NCI-H510A treated with DMSO at 0.1 percent for 48 hours (cell line): Measurements from ENCODE around the gene ARHGAP28.

Experiments
- DNase-seq: peaks from one replicate; lab custom pipeline; 2025; lab: John Stamatoyannopoulos, UW

Gene ARHGAP28

GRCh38 chr18:6729247-6730091 is at the start of gene ARHGAP28:
ARHGAP28 (plus strand) TSS chr18:6729716; CDS start chr18:6729822, 106 bp downstream.
- DNase-seq: peak; percentile 98

DNA sequence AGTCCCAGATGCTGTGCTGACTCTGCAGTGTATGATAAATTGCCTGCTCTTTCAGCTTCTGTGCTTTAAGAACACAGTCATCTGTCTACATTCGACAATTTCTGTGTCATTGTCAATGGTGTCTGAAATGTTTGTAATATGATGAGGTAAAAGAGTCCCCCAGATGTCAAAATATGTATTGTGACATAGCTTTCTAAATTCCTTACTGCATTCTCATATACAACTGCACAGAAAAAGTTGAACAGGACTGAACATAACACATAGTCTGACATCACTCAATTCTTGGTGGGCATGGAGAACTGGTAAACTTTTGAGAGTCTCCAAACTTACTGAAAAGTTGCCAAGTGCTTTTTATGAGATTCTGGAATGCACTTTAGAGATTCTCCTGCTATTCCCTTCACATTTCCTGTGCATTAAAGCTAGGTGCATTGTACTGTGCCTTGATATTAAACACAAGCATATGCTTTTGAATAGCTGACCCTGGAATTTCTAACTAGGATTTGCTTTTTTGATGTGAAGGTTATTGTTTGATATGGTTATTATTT is 48.1 kb upstream of the ARHGAP28 start:
- no peak for DNase-seq

DNA sequence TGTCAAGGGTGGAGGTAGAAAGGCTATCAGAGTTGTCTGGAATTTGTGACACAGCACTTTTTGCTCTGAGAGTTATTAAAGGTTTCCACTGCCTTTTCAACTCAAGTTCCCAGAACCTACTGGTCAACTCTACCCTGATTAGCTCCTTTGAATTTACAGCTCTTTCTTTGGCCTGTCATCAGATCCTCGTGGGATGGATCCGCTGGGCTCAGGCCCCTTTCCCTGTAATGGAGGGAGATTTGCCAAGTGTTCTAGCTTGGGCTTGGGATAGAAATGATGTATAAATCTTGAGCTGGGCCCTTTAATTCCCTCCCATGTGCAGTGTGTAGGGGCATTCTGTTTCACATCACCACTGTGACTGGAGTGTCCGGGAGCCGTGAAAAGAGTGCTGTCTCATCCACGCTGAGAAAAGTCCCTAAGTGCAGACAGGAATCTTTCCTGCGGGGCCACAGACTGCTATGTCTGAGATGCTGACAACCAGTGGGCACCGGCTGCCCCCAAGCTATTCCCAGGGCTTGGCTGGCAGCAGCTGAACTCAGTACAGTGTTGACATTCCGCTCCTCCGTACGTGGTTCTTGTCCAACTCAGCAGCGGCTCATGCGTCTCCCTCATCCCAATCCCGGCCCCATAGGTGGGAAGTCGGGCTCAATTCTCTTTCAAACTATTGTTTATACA is 46.9 kb upstream of the ARHGAP28 start:
- no peak for DNase-seq

DNA sequence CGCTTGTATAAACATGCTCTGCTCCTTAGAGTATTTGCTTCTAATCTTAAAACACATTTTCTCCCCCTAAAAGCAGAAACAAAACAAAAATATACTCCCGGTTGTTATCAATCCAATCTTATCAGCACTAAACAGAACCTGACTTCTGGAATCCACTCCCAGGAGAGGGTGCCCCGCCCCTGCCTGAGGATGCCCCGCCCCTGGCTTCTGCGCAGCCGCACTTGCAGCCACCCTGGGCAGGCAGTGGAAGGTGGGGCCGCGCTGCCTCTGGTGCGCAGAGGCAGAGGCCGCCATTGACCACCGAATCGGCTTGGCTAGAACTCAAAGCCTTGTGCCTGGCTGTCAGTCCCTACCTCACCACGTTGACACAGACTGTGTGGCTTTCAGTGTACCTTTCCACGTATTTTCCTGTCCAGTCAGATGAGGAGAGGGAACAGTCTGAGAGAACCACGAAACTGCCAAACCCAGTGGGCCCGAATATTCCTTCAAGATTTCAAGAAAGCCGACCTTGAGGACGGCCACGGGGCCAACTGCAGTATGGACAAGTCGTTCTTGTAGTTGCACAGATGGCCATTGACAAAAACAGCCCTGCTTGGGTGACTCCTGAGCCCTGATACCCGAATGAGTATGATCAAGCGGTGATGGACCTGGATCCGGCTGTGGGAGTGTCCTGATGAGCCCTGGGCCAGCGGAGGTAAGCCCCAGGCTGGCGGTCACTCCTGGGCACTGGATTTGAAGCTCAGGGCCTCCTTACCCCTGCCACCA is 46.2 kb upstream of the ARHGAP28 start:
- DNase-seq: no peak

GRCh38 chr18:6687676-6688075 is 41.8 kb upstream of the ARHGAP28 start:
- DNase-seq: no peak

DNA sequence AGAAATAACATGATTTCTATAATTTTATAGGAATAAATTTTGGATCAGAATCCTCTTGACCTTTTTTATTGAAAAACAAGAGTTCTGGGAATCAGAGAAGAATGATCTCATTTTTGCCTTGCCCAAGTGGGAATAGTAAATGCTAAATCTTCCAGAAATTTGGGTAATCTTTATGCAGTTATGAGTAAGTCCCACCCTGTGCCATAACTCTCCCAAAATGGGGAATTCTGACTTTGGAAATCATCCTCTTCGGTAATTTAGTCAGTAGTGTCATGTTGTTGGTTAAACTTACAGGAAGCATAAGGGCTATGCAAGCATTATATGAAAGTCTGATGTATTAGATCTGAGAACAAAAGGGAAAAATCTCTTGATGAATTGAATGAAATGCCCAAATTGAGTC is 20.6 kb upstream of the ARHGAP28 start:
- DNase-seq: no peak

GRCh38 chr18:6711467-6711866 is 18.0 kb upstream of the ARHGAP28 start:
- DNase-seq: no peak

GRCh38 chr18:6712401-6712800 is 17.1 kb upstream of the ARHGAP28 start:
- no peak for DNase-seq

DNA sequence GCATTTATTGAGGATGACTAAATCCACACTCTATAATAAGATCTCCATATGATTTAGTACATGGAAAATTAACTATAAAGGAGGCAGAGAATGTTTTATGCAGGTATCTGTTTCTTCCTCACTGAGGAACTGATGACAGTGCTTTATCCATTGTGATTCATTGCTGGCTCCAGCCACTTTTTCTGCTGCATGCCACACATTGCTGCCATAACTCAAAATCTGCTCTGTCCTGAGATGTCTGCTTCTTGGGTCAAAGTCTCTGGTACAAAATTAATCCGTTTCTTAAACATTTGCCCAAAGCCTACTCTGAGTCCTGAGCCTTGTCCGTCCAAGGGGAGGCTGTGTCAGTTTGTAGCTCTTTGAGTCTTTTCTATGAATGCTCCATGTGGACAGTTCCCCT is 15.5 kb upstream of the ARHGAP28 start:
- DNase-seq: no peak

- no peak for DNase-seq
Measured at GRCh38 chr18:6718267-6718666, 11.2 kb upstream of the ARHGAP28 start.

DNA sequence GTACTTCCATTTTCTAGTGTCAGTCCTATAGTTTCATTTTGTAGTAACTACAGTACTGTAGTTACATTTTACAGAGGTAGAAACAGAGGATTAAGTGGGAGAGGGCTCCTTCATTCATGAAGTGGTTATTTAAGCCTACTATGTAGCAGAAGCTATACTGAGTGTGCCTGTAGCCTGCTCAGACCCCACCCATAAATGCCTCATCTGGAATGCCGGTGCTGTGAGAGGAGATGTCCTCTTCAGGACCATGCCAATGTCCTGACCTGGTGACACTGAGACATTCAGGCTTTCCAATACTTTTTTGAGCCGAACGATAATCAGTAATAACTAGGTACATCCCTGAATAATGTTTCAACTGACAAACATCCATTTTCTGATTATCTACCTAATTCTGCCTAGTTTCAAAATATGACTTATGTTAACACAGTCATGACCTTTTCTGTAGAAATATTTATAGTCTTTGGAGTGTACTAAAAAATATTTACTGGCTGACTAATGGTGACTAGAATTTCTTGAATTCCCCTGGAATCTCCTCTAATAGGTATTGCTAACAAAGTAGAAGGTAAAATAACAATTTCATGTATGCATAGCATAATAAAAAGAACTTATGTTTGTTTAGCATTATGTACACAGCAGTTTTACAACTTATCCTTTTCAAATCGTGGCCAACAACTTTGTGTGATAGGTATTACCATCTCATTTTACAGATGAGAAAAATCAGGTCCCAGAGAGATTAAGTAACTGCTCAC is 10.2 kb upstream of the ARHGAP28 start:
- DNase-seq: no peak

- no peak for DNase-seq
Measured at GRCh38 chr18:6719910-6720683, 9.4 kb upstream of the ARHGAP28 start.

- DNase-seq: no peak
Measured at GRCh38 chr18:6721755-6722154, 7.8 kb upstream of the ARHGAP28 start.

DNA sequence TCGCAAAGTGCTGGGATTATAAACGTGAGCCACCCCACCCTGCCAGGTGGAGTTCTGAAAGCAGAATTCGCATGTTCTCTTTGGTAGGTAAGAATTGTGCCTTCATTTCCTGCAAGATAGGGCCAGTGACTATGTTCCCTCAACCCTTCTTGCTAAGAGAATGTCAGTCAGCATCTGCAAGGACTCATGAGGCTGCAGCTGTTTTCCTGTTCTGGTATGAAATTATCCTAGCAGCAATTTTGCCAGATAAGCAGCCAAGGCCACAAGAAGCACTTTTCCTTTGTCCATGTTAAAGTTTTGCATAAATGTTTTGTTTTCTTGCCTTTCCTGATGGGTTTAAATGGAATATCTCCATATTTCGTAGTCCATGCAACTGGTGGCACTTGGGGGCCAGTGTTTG is 6.8 kb upstream of the ARHGAP28 start:
- DNase-seq: no peak

GRCh38 chr18:6724331-6724730 is 5.2 kb upstream of the ARHGAP28 start:
- no peak for DNase-seq

DNA sequence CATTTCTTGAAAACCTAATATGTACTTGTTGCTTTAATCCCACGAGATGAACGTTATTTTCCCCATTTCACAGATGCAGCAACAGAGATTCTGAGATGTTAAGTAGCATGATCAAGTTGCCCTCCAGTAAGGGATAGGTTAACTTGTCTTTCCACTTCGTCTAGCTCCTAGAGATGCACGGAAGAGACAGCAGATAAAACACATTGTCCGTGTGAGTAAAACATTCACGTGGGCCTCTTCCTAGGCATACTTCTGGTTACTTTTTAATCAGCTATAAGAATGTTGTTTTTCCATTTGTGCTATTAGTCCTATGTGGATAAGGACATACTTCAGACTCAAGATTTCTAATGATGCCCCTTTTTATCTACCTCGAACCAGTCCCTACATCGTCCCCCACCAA is 1.2 kb upstream of the ARHGAP28 start:
- no peak for DNase-seq

GRCh38 chr18:6728809-6729246 is 688 bp upstream of the ARHGAP28 start:
- peak; percentile 58 for DNase-seq

DNA sequence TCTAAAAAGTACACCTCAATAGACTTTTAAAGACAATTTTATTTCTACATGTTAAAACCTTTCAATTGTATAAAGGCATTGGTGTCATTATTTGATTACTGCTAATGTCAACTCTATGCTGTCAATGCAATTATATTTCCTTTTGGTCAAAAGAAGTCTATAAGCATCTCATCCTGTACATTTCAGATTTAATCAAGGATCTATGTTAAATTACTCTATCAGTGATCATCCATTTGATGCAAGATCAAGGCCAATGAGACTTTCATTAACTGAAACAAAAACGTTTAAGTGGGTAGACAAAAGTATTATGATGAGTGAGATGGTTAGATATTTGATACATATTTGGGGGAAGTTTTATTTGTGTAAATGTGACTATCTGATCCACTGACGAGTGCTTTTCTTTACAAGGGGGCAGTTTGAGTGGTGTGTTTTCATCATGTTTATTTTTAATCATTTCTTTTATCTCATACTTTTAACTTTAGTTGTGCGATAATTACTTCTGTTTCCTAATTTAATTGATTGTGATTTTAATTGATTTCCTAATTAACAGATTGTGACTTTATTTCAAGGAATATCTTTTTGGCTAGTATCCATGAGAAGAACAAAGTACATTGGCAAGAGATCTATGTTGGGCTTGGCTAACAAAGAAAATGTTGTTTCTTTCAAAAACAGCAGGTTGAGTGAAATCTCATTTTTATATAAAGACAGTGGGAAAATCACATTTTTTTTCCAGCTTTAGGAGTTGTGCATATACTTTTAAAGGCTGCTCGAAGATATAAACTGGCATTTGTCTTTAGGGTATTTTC is 1.1 kb downstream of the ARHGAP28 start:
- no peak for DNase-seq

GRCh38 chr18:6731222-6731596 is 1.7 kb downstream of the ARHGAP28 start:
- DNase-seq: no peak

GRCh38 chr18:6732952-6733351 is 3.4 kb downstream of the ARHGAP28 start:
- no peak for DNase-seq
